ENCODE measurements around the gene MC1R. TPM values are rescaled to one million over a fixed set of nuclear protein-coding genes. Genes with fewer than 3 reads are reported as not detected.

Gene MC1R
- total RNA-seq, 4 donors from 2014 or later, result 7.7 to 16.2 (median 11.4) TPM

- no peak for TF ChIP-seq POLR2A (IDR thresholded peaks at IDR 0.05)
- TF ChIP-seq, protein P1, sequence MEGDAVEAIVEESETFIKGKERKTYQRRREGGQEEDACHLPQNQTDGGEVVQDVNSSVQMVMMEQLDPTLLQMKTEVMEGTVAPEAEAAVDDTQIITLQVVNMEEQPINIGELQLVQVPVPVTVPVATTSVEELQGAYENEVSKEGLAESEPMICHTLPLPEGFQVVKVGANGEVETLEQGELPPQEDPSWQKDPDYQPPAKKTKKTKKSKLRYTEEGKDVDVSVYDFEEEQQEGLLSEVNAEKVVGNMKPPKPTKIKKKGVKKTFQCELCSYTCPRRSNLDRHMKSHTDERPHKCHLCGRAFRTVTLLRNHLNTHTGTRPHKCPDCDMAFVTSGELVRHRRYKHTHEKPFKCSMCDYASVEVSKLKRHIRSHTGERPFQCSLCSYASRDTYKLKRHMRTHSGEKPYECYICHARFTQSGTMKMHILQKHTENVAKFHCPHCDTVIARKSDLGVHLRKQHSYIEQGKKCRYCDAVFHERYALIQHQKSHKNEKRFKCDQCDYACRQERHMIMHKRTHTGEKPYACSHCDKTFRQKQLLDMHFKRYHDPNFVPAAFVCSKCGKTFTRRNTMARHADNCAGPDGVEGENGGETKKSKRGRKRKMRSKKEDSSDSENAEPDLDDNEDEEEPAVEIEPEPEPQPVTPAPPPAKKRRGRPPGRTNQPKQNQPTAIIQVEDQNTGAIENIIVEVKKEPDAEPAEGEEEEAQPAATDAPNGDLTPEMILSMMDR (IDR thresholded peaks at IDR 0.05), result no peak
- Histone ChIP-seq H3K4me3 (replicated peaks in 1 of 3) (no peak overlapping the region), H3K4me1 (no peaks in the 10 kb centered on the region), H3K9me3 (no peaks in the 10 kb centered on the region), H3K27me3 (no peaks in the 10 kb centered on the region), H3K36me3 (peaks cover 83 to 87% of the 10 kb centered on the region in 2 donors), H3K27ac (no peak overlapping the region)
- WGBS, 2 donors, result 92 to 94% methylated on average over 11 to 16 of the region's 18 CpGs
- intact Hi-C loops (cut with DNase I), result no loop called here
- no peak for DNase-seq
These were observed 26.5 kb upstream of the MC1R start for GRCh38 chr16:89892055-89892630.

- no peak overlapping the region for H3K4me3 ChIP-seq (replicated peaks in 1 of 3)
- no peaks in the 10 kb centered on the region for H3K4me1 ChIP-seq
- TF ChIP-seq, protein P1 (IDR thresholded peaks at IDR 0.05), result no peak
- TF ChIP-seq POLR2A (IDR thresholded peaks at IDR 0.05), result no peak
- peaks cover 82 to 83% of the 10 kb centered on the region in 2 donors for H3K36me3 ChIP-seq
- no peaks in the 10 kb centered on the region for H3K27me3 ChIP-seq
- WGBS, 2 donors, result 93 to 95% methylated on average over 7 to 9 of the region's 9 CpGs
- DNase-seq, result no peak
- no peaks in the 10 kb centered on the region for H3K9me3 ChIP-seq
- no peak overlapping the region for H3K27ac ChIP-seq
- intact Hi-C loops (cut with DNase I), result no loop called here
These were observed 26.0 kb upstream of the MC1R start for GRCh38 chr16:89892635-89893034.

DNA sequence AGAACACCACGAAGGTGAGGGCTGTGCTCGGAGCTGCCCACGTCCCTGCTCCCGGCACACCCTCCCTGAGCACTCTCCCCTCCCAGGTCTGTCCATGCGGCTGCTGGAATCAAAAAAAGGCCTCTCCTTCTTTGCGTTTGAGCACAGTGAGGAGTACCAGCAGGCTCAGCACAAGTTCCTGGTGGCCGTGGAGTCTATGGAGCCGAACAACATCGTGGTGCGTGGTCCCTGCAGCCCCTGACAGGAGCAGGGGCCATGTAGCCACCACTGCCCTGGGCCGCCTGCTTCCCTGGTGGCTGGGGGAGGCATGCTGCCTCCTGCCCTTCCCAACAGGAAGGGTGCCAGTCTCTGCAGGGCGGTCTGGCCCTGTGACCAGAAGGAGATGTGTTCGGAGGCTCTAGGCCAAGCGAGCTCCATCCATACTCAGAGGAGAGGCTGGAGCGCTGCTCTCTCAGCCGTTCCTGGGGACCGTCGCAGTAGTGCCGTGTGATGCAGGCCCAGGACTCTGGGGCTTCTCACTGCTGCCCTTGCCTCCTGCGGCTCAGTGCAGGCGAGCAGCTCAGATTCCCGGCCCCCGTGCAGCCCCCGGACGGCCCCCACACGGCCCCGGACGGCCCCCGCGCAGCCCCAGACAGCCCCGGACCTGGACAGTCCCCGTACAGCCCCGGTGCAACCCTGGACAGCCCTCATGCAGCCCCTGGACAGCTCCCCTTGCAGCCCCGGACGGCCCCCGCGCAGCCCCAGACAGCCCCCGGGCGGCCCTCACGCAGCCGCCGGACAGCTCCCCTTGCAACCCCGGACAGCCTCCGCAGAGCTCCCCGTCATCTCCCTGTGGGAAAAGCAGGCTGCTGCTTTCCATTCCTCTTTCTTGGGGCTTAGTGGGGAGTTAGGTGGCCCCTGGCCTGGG lies 24.8 kb upstream of the MC1R start:
- Histone ChIP-seq H3K9me3 (no peaks in the 10 kb centered on the region), H3K36me3 (peaks cover 80 to 82% of the 10 kb centered on the region in 2 donors), H3K4me1 (no peaks in the 10 kb centered on the region), H3K27me3 (no peaks in the 10 kb centered on the region), H3K27ac (no peak overlapping the region), H3K4me3 (replicated peaks in 1 of 3) (no peak overlapping the region)
- DNase-seq, result no peak
- 95 to 96% methylated on average over 23 to 24 of the region's 45 CpGs for WGBS, 2 donors
- intact Hi-C loops (cut with DNase I), result no loop called here
- TF ChIP-seq, protein P1 (IDR thresholded peaks at IDR 0.05), result no peak
- no peak for TF ChIP-seq POLR2A (IDR thresholded peaks at IDR 0.05)

DNA sequence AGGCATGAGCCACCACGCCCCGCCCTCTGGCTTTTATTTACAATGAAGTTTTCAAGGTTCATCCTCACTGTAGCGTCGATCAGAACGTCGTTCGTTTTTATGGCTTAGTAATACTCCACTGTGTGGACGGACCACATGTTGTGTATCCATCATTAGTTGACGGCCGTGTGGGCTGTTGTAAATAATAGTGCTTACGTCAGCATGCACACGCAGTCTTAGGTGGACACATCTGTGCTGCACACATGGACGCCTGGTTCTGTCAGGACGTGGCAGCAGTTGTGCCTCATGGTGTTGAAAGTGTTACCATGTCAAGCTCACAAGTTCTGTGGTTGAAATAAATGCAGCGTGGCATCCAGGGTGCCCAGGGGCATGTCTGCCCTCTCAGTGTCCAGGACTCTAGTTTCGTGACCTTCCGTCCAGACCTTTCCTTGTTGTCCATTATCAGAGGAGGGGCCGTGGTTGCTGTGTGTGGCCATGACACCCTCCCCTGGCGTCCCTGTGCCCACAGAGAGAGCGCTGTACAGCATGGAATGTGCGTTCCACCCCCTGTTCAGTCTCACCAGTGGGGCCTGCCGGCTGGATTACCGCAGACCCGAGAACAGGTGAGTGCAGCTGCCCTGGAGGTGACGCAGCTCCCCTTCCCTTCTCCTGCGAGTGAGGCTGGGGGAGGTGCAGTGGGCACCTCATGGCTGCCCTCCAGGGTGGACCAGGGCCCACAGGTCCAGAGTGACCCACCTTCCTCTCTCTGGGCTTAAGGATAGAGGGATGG lies 23.0 kb upstream of the MC1R start:
- no peaks in the 10 kb centered on the region for H3K9me3 ChIP-seq
- intact Hi-C loops (cut with DNase I), result no loop called here
- H3K27ac ChIP-seq, result no peak overlapping the region
- H3K36me3 ChIP-seq, result peaks cover 79 to 83% of the 10 kb centered on the region in 2 donors
- no peak for TF ChIP-seq POLR2A (IDR thresholded peaks at IDR 0.05)
- TF ChIP-seq, protein P1 (IDR thresholded peaks at IDR 0.05), result no peak
- H3K4me1 ChIP-seq, result no peaks in the 10 kb centered on the region
- WGBS, 2 donors, result 94 to 97% methylated on average over 18 to 24 of the region's 26 CpGs
- H3K27me3 ChIP-seq, result no peaks in the 10 kb centered on the region
- H3K4me3 ChIP-seq (replicated peaks in 1 of 3), result no peak overlapping the region
- no peak for DNase-seq
